T-helper 9 cell (primary cell): Measurements from ENCODE around the gene COMP.
"Not testable (repeated sequence)": the region's sequence is repeated elsewhere in the genome, so short reads cannot be mapped to it uniquely, and the experiment has no call there.

ENCODE experiments used
- DNase-seq: peaks from one replicate; pipeline ENCODE4 v3.0.0-alpha.2; 2020

Gene COMP

DNA sequence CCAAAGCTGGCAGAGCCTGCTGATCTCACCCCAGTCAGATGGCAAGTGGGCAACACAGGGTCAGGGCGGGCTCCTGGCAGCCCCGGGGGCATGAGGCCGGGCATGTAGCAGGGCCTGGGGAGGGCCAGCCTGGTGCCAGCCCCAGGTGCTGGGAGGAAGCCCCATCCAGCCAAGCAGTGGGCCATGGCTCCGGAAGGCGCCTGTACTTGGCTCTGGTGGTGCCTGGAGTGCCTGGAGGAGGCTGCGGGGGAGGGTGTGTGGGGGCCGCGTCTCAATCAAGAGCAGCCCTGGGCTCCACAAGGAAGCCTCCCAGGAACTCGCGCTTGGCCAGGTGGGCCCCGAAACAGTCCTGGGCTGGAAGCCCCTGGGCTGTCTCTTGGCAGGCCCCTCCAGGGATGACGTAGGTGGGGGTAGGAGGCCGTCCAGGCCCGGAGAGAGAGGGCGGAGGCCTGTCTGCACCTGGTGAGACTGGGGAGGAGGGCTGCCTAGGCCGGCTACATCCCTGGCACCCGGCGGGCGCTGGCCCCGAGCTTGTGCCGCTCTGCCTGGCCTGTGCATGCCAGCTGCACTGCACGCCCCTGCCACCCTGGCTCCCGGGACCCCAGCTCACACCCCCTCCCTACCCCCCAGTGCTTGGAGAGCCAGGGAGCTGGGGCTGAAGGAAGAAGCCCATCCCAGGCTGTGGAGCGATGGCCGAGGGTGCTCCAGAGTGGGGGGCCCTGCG, 45.9 kb downstream of the COMP start:
- no peak for DNase-seq

DNA sequence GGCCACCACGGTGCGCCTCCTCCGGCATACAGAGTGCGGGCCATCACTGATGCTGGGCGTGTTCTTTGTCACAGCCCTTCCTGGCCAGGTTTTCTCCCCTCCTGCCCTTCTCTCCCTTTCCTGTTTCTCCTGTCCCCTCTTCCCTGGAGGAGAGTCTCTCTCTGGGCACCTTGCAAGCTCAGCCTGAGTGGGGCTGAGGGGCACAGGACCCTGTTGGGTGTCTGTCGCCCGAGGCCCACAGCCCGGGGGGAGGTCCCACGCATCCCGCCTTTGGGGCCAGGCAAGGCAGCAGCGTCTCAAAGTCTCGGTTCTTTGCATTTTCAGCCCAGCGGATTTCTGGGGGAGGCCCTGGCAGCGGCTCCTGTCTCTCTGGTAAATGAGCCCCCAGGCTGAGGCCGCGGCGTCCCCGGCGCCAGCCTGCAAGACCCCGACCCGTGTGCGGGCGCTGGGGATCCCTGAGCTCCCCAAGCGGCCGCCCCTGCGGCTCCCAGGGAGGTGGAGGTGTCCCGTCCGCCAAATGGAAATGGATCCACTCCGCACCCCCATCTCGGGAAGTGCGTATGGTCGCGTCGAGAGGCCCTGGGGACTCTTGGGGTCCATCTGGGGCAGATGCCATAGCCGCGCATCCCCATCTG, 47.2 kb downstream of the COMP start:
- DNase-seq, result no peak

DNA sequence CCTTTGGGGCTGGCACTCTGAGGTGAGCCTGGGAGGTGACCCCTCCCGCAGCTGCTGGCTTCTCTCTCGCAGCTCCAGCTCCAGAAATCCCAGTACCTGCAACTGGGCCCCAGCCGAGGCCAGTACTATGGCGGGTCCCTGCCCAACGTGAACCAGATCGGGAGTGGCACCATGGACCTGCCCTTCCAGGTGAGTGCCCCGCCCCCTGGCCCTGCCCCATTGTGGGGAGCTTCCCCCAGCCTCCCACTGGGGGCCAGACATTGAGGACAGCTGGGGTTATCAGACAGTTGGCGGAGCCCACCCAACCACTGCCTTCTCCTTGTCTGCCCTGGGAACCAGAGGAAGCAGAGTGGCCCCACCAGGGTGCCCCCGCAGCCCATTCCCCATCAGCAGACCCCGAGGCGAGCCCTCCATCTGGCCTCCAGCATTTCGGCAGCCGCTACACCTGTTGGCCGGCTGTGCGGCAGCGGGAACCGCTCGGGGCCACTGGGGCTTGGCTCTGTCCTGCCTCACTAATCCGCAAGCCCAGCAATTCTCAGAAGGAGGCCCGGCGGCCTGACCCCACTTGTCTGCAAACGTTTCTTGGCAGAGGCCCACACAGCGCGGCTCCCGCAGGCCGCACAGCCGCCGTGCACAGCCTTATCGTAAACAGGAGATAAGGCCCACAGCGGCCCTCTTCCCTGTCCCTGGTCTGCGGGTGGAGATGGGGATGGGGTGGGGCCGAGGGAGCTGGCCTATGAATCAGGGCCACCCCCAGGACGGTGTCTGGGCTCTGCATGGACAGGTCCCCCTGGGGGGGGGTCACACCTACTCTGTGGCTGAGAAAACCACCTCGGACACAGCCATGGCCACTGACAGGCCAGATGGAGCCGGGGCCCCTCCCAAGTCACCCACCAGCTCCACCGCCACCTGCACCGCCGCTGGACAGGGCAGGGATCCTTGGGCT, 48.0 kb downstream of the COMP start:
- no peak for DNase-seq

DNA sequence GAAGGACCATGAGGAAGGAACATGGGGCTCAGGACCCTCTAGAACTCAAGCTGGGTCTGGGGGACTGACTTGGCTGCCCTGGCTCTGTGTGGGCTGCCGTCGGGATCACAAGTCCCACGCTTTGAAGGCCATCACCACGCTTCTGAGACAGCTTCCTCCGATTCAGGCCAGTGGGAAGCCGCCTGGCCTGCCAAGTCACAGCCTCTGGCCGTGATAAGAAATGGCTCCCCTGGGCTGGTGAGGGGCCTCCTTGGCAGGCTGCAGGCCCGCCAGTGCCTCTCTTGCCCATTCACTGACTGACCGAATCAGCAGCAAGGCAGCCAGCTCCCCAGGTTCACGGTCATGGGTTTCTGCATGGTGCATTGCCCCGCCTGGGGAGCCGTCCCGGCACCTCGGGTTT, 48.8 kb downstream of the COMP start:
- DNase-seq, result no peak

DNA sequence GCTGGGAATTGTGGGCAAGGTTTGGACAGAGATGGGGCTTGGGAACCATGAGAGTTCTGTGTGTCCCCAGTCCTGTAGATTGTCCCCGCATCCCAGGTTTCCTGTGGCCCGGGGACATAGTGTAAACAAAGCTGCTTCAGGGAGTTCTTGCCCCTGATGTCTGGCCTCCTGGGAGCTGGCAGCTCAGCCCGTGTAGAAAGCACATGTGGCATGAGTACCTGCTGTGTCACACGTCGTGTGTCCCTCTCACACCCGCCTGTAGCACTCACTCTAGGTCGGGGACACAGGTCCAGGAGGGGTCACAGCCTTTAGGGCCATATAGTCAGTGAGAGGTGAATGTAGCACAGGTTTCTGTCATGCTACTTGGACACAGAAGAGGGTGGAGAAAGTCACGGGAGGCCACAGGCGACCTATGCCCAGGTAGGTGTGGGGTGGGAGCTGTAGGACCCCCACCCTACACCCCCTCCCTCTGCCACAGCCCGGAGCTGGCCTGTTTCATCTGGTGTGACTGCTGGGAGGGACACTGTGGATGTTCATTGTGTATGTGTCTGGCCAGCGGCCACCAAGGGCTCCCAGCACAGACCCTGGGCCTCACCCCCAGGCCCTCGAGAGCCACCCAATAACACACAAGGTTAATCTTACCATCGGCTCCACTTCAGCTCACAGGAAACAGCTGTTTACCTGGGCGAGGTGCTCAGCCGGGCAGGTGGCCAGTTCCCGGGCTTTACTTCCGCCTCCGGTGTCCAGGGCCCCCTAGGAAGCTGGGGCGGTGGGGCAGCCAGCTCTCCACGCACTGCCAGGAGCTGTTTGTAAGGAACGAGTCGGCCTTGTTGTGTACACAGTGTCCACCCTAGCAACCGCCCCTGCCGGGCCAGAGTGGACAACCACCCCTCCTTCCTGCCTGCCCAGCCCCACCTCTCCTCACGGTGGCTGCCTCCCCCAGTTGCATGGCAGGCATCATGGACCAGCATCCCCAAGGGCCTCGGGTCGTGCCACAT, 49.7 kb downstream of the COMP start:
- no peak for DNase-seq

DNA sequence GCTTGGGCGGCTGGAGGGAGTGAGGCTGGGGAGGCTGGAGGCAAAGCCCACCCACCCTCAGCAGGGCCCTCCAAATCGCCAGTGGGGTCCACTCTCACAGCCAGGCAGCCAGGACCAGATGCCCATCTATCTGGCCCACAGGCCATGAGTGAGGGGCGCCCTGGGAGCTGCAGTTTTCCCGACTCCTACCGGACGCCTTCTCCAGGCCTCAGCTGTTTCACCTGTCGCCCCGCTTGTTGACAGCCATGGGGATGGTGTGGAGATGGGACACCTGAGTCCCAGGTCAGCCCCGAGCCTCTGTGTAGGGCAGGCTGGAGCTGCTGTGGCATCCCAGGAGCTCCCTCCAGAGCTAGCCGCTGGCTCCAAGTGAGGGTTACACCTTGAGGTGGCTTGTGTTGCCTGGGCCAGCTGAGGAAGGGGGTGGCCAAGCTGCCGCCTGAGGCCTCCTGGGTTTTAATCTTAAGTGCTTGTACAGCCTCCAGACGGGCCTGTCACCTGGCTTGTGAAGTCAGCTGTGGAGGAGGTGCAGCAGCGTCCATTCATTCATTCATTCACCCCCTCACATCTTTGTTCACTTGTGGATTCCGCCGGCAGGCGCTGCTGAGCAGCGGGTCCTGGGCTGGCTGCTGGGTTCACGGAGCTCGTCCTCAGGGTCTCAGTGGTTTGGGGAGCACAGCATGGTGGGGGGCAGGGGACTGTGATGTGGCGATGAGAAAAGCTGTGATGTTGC, 52.0 kb downstream of the COMP start:
- DNase-seq, result no peak

DNA sequence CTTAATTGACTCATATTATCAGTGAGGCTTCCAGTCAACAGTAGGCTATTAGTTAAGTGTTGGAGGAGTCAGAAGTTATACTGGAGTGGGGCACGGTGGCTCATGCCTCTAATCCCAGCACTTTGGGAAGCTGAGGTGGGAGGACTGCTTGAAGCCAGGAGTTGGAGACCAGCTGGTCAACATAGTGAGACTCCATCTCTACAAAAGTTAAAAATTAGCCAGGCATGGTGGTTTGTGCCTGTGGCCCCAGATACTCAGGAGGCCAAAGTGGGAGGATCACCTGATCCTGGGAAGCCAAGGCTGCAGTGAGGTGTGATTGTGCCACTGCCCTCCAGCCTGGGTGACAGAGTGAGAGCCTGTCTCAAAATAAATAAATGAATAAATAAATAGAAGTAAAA, 53.2 kb downstream of the COMP start:
- no peak for DNase-seq

DNA sequence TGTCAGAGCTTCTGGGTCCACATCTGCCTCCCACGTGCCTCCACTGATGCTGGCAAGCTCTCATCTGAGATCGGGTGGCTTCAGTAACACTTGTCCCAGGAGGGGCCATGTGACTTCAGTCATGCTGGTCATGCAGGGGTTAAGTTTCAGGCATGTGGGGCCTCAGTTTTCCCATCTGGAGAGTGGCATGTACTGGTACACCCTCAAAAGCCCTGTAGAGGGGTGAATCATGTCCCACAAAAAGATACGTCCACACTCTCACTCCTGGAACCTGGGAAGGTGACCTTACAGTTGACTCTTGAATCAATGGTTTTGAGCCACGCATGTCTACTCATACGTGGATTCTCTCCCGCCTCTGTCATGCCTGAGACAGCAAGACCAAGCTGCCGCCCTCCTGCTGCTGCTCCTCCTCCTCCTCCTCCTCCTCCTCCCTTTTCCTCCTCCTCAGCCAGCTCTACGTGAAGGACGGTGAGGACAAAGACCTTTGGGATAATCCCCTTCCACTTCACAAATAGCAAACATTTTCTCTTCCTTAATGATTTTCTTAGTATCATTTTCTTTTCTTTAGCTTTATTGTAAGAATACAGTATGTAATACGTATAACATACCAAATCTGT, 53.7 kb downstream of the COMP start:
- DNase-seq, result no peak

DNA sequence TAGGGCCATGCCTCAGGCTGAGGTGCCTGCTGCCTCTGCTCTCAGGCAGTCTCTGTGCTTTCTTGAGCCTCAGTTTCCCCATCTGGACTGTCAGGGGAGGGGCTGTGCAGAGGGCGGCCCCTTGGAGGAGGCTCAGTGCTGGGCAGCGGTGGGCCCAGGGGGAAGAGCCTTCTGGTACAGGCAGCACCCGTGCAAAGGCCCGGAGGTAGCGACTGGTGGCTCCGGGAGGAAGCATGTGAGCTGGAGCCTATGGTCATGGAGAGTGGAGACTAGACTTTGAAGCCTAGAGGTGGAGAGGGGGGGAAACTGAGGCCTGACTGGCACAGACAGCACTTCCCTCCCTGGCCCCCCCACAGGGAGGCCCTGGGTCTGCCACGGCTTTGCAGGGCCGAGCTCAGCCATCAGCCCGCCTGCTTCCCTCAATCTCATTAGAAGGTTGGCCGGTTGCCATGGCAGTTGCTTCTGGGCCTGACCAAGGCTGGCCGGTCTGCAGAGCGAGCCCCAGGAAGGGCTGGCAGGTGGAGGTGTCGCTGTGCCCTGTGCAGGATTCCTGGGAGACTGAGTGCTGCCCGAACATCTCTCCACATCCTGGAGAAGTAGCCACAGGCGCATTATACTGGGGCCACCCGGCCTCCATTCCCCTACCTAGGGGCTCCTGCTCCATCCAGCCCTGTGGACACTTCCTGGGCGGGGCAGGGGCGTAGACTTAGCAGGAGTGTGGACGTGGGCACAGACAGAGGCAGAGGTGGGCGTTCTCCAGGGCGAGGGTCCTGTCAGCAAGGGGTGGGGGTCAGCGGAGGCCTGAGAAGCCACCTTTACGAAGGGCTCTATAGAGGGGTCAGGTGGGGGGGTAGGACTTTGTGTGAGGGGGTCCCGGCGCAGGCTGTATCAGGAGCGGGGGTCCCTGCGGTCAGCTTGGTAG, 54.4 kb downstream of the COMP start:
- DNase-seq, result no peak

DNA sequence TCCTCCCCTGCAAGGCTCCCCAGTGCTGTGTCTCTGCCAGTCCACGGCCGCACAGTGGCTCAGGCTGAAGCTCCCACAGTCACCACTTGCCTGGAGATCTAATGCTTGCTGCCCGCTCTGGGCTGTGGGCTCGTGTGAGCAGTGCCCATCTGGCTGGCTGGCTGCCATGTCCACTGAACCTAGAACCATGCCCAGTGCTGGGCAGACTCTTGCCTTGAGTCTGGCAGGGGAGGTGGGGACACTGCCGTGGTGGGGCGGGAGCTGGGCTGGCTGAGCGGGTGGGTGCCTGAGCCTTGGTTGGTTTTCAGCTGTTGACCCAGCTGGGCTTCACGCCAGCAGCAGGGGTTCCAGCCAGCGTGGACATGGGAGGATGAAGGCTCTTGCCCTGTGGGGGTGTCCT, 55.4 kb downstream of the COMP start:
- no peak for DNase-seq

DNA sequence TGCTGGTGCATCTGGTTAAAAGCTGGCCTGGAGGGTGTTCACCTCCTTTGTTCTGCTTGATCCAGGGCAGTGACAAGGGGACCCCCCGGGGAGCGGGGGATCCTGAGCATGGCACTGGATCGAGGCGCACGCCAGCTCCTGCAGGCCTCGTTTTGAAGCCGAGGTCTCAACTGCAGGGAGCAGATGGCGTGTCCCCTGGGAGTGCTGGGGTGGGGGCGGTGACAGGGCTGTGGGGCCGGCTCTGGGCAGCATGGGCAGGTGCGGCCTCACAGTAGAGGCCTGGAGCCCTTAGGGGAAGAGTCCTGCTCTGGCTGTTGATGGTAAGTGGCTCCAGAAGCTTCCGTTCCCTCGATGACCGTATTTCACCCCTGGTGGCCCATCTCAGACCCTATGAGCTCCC, 55.8 kb downstream of the COMP start:
- DNase-seq, result no peak

DNA sequence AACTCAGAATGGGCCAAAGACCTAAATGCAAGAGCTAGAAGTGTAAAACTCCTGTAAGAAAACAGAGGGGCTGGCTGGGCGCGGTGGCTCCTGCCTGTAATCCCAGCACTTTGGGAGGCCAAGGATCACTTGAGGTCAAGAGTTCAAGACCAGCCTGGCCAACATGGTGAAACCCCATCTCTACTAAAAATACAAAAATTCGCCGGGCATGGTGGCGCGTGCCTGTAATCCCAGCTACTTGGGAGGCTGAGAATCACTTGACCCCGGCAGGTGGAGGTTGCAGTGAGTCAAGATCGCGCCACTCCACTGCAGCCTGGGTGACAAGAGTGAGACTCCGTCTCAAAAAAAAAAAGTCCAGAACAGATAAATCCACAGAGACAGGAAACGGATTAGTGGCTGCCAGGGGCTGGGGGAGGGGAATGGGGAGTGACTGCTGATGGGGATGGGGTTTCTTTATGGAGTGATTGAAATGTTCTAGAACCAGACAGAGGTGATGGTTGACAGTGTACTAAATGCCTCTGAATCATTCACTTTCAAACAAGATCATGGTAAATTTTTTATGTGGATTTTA, 57.3 kb downstream of the COMP start:
- DNase-seq, result not testable (repeated sequence)

DNA sequence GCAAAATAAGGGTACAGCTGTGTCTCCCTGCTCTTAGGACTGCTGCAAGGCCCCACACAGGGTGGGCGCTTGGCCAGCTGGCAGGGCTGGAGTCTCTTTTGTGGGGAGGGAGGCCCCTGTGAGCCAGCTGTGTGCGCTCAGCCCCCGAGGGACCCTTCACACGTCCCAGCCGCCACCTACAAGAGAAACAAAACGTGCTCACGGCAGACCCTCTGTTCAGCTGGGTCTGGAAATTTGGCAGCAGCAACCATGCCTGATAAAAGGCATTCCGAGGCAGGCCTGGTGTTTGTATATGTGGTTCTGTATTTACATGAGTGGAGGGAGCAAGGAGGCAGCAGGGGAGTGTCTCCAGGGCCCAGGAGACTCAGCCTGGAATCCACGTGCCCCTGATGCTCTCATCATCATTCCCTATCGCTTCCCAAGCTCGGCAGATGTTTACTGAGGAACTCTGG, 57.9 kb downstream of the COMP start:
- DNase-seq, result no peak
